HepG2 (cell line): ENCODE measurements around the gene OGG1. TPM values are rescaled to one million over a fixed set of nuclear protein-coding genes. Genes with fewer than 3 reads are reported as not detected.

ENCODE experiments used
- CCAR2 ChIP-seq: fragments of 200-400 bp; formaldehyde crosslinking; optimal IDR thresholded peaks from 2 replicates; pipeline ENCODE3; 2018; ENCODE audit warnings: low read depth, mild to moderate bottlenecking, low read length, moderate library complexity
- GABPA ChIP-seq, 2 experiments: IDR thresholded peaks; 2 replicates each; pipeline ENCODE4 v1.6.1; 2011 to 2016; ENCODE audit warnings: low read depth in 2 of 2, low read length in 1 of 2, missing biosample characterization in 1 of 2, missing genetic modification characterization in 1 of 2
- GFI1 ChIP-seq: sonication (generic); formaldehyde crosslinking; IDR thresholded peaks from 2 replicates; pipeline ENCODE4 v1.5.0; 2020; ENCODE audit warnings: missing genetic modification reagents, mild to moderate bottlenecking, borderline replicate concordance
- HIC2 ChIP-seq: sonication (generic); formaldehyde crosslinking; IDR thresholded peaks from 2 replicates; pipeline ENCODE4 v1.9.0; 2022; ENCODE audit warnings: low read depth, missing genetic modification reagents
- NR2F1 ChIP-seq, 2 experiments: fragments of 450-650 bp in 1 of 2; formaldehyde crosslinking in 1 of 2; IDR thresholded peaks; 2 replicates each; pipeline versions ENCODE4 v1.5.0 to v1.6.1; 2016 to 2020; ENCODE audit warnings: mild to moderate bottlenecking in 1 of 2, missing compliant biosample characterization in 1 of 2, missing genetic modification reagents in 1 of 2, moderate library complexity in 1 of 2
- SP1 ChIP-seq, 2 experiments: fragments of 450-650 bp in 1 of 2; sonication (generic) in 1 of 2; formaldehyde crosslinking in 1 of 2; IDR thresholded peaks; 2 replicates each; pipeline versions ENCODE4 v1.4.0 to v1.6.1; 2016 to 2020; ENCODE audit warnings: missing genetic modification reagents in 1 of 2
- TRIM22 ChIP-seq: fragments of 450-650 bp; IDR thresholded peaks from 2 replicates; pipeline ENCODE4 v1.6.1; 2017
- ZNF383 ChIP-seq: sonication (generic); formaldehyde crosslinking; IDR thresholded peaks from 2 replicates; pipeline ENCODE4 v1.4.0; 2020; ENCODE audit warnings: missing genetic modification reagents, mild to moderate bottlenecking, borderline replicate concordance
- ZNF670 ChIP-seq: sonication (generic); formaldehyde crosslinking; IDR thresholded peaks from 2 replicates; pipeline ENCODE4 v1.8.0; 2022; ENCODE audit warnings: mild to moderate bottlenecking, missing genetic modification reagents, borderline replicate concordance
- ZNF772 ChIP-seq: sonication (generic); formaldehyde crosslinking; IDR thresholded peaks from 2 replicates; pipeline ENCODE4 v1.5.0; 2020; ENCODE audit warnings: mild to moderate bottlenecking, missing genetic modification reagents
- polyA plus RNA-seq, 8 experiments: library from polyadenylated mRNA; depleted of rRNA in 3 of 8; stranded (reverse) in 7 of 8; unstranded in 1 of 8; fragments of >200 nt; fragmentation: Illumina TruSeq in 4 of 8; extraction: Trizol in 4 of 8; gene quantifications; 2 replicates each; pipeline versions ENCODE4 v1.2.1 to v1.2.3, GENCODE V29; 2011 to 2016; ENCODE audit warnings: low read depth in 4 of 8, missing spikeins in 1 of 8, mixed read lengths in 1 of 8; ENCODE audit not compliant: insufficient read depth in 1 of 8
- total RNA-seq, 5 experiments: library from RNA; depleted of rRNA; stranded (reverse); fragments of >200 nt; fragmentation: Illumina TruSeq; extraction: Trizol; gene quantifications; 2 replicates each; pipeline ENCODE4 v1.2.3, GENCODE V29; 2016; ENCODE audit warnings: low read depth in 1 of 5
- TF ChIP-seq, protein P1 (sequence below): sonication (generic); formaldehyde crosslinking; IDR thresholded peaks from 2 replicates; pipeline ENCODE4 v1.9.0; 2021; ENCODE audit warnings: missing genetic modification reagents, borderline replicate concordance
- TF ChIP-seq, protein P2 (sequence below): sonication (generic); formaldehyde crosslinking; IDR thresholded peaks from 2 replicates; pipeline ENCODE4 v1.8.0; 2022; ENCODE audit warnings: mild to moderate bottlenecking, missing genetic modification reagents, moderate library complexity
- TF ChIP-seq, protein P3 (sequence below): sonication (generic); formaldehyde crosslinking; IDR thresholded peaks from 2 replicates; pipeline ENCODE4 v1.4.0; 2020; ENCODE audit warnings: missing genetic modification reagents, borderline replicate concordance
- TF ChIP-seq, protein P4 (sequence below): sonication (generic); formaldehyde crosslinking; IDR thresholded peaks from 2 replicates; pipeline ENCODE4 v1.4.0; 2020; ENCODE audit warnings: mild to moderate bottlenecking, missing genetic modification reagents
- TF ChIP-seq, protein P5 (sequence below): IDR thresholded peaks from 2 replicates; pipeline ENCODE4 v1.6.1; 2012; ENCODE audit warnings: inconsistent platforms
- TF ChIP-seq, protein P6 (sequence below): sonication (generic); formaldehyde crosslinking; IDR thresholded peaks from 2 replicates; pipeline ENCODE4 v1.4.0; 2020; ENCODE audit warnings: missing genetic modification reagents, low read depth, mild to moderate bottlenecking, borderline replicate concordance

The OGG1 gene
- total and polyA plus RNA-seq, 2 of the 13 experiments (the other 11 are each of a cell fraction or from before 2014, with no cell fraction given): 28.7 to 33.2 TPM

DNA sequence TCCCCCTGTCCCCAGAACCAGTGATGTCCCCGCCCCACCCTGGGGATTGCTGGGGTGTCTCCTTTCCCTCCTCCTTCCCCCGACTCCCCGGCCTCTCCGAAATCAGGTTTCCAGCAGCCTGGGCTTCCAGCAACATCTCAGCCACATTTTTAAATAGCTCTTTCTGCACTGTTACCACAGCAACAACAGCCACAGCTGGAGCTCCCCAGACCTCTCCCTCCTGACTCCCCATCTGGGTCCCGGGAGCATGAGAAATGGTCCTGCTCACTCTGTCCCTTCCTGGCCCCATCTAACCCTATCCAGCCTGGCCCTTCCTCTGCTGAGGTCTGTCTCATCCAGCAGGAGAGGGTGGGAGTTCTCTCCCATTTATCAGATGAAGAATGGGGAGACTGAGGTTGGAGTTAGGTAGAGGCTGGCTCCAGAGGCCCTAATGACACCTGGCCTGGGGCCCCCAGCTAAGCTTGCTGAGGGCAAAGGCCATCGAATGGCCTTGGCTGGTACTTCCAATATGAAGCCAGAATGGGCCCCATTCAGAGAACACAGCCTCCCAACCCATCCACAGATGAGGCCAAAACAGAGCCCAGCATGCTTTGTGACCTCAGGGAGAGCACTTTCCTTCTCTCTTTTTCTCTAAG, 18.5 kb downstream of the OGG1 start (continued):
- TF ChIP-seq, protein P1, sequence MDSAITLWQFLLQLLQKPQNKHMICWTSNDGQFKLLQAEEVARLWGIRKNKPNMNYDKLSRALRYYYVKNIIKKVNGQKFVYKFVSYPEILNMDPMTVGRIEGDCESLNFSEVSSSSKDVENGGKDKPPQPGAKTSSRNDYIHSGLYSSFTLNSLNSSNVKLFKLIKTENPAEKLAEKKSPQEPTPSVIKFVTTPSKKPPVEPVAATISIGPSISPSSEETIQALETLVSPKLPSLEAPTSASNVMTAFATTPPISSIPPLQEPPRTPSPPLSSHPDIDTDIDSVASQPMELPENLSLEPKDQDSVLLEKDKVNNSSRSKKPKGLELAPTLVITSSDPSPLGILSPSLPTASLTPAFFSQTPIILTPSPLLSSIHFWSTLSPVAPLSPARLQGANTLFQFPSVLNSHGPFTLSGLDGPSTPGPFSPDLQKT (CRISPR knock-in tag): no peak
- TF ChIP-seq, protein P2, sequence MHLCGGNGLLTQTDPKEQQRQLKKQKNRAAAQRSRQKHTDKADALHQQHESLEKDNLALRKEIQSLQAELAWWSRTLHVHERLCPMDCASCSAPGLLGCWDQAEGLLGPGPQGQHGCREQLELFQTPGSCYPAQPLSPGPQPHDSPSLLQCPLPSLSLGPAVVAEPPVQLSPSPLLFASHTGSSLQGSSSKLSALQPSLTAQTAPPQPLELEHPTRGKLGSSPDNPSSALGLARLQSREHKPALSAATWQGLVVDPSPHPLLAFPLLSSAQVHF (CRISPR knock-in tag): no peak
- TF ChIP-seq NR2F1 (CRISPR knock-in tag; IDR thresholded peaks at IDR 0.05): peak in 1 of 2 experiments; percentile 61; a peak in 1 of 4 replicates
- no peak for TF ChIP-seq TRIM22
- no peak for TF ChIP-seq SP1 (IDR thresholded peaks at IDR 0.05)
- TF ChIP-seq SP1 (CRISPR knock-in tag; IDR thresholded peaks at IDR 0.05): no peak
- no peak for TF ChIP-seq GABPA (IDR thresholded peaks at IDR 0.05; ENCODE audit: low read depth, low read length)
- TF ChIP-seq GABPA (CRISPR knock-in tag; IDR thresholded peaks at IDR 0.05; ENCODE audit: low read depth): no peak
- TF ChIP-seq HIC2 (CRISPR knock-in tag): no peak
- TF ChIP-seq ZNF383: no peak
- TF ChIP-seq GFI1 (CRISPR knock-in tag): 0 out of 2 replicates have a peak, but pooled peaks have one; percentile 27
- TF ChIP-seq ZNF772 (CRISPR knock-in tag): 0 out of 2 replicates have a peak, but pooled peaks have one; percentile 46
- TF ChIP-seq, protein P3, sequence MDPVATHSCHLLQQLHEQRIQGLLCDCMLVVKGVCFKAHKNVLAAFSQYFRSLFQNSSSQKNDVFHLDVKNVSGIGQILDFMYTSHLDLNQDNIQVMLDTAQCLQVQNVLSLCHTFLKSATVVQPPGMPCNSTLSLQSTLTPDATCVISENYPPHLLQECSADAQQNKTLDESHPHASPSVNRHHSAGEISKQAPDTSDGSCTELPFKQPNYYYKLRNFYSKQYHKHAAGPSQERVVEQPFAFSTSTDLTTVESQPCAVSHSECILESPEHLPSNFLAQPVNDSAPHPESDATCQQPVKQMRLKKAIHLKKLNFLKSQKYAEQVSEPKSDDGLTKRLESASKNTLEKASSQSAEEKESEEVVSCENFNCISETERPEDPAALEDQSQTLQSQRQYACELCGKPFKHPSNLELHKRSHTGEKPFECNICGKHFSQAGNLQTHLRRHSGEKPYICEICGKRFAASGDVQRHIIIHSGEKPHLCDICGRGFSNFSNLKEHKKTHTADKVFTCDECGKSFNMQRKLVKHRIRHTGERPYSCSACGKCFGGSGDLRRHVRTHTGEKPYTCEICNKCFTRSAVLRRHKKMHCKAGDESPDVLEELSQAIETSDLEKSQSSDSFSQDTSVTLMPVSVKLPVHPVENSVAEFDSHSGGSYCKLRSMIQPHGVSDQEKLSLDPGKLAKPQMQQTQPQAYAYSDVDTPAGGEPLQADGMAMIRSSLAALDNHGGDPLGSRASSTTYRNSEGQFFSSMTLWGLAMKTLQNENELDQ (CRISPR knock-in tag): no peak
- TF ChIP-seq CCAR2: no peak
- TF ChIP-seq, protein P4, sequence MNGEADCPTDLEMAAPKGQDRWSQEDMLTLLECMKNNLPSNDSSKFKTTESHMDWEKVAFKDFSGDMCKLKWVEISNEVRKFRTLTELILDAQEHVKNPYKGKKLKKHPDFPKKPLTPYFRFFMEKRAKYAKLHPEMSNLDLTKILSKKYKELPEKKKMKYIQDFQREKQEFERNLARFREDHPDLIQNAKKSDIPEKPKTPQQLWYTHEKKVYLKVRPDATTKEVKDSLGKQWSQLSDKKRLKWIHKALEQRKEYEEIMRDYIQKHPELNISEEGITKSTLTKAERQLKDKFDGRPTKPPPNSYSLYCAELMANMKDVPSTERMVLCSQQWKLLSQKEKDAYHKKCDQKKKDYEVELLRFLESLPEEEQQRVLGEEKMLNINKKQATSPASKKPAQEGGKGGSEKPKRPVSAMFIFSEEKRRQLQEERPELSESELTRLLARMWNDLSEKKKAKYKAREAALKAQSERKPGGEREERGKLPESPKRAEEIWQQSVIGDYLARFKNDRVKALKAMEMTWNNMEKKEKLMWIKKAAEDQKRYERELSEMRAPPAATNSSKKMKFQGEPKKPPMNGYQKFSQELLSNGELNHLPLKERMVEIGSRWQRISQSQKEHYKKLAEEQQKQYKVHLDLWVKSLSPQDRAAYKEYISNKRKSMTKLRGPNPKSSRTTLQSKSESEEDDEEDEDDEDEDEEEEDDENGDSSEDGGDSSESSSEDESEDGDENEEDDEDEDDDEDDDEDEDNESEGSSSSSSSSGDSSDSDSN: no peak; the same call in 1 of the 2 replicates
- no peak for TF ChIP-seq ZNF670
- TF ChIP-seq, protein P5, sequence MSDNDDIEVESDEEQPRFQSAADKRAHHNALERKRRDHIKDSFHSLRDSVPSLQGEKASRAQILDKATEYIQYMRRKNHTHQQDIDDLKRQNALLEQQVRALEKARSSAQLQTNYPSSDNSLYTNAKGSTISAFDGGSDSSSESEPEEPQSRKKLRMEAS: peak; percentile 25; the same call in 1 of the 2 replicates
- TF ChIP-seq, protein P6, sequence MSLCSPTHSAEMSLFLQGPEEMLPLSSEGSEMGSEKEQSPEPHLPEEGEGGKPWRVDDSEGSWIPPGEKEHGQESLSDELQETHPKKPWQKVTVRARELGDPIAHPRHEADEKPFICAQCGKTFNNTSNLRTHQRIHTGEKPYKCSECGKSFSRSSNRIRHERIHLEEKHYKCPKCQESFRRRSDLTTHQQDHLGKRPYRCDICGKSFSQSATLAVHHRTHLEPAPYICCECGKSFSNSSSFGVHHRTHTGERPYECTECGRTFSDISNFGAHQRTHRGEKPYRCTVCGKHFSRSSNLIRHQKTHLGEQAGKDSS (CRISPR knock-in tag): no peak
